HepG2 (cell line): Measurements from ENCODE around the gene SELENOS. TPM values are rescaled to one million over a fixed set of nuclear protein-coding genes. Genes with fewer than 3 reads are reported as not detected.
A peak's percentile ranks its signal among the peaks of the same experiment; 100 is the strongest.

Experiments used
- ATAC-seq: fragments of 200-7000 bp; cut with Tn5 transposase; 3 replicates; pipeline ENCODE4 v1.9.1; 2020; ENCODE audit warnings: mild to moderate bottlenecking, moderate library complexity
- BruUV-seq: library from RNA; stranded (reverse); fragments of 400-500 nt; replicated peaks from 2 replicates; lab custom pipeline; 2021; lab: Mats Ljungman, UMichigan
- CTCF ChIA-PET: fragments of 300-600 bp; formaldehyde crosslinking; extraction: SDS; loops from one replicate; lab custom pipeline; 2021; ENCODE audit warnings: low total read pairs, inconsistent platforms, low intra/inter-chr PET ratio; lab: Yijun Ruan, JAX
- POLR2A ChIA-PET: fragments of 350-600 bp; sonication (Branson Sonifier 250); formaldehyde crosslinking; loops from one replicate; lab custom pipeline; 2020; ENCODE audit warnings: antibody characterized with exemption, inconsistent platforms; lab: Yijun Ruan, JAX
- DNase-seq: peaks from one replicate; pipeline ENCODE4 v3.0.0-alpha.2; 2015; ENCODE audit warnings: low spot score
- FAIRE-seq: peaks from 3 replicates; lab custom pipeline; 2011; peaks lifted over from hg19 to GRCh38; lab: Jason Lieb, UNC
- H2AFZ ChIP-seq: one replicate; pipeline ENCODE4 v1.6.1; 2011; ENCODE audit warnings: low read length, inconsistent platforms
- H3K27ac ChIP-seq: fragments of 300-600 bp; 3 replicates; pipeline ENCODE4 v1.8.0; 2011; ENCODE audit warnings: mixed run types, mild to moderate bottlenecking, mixed read lengths, low read length, inconsistent platforms; ENCODE audit not compliant: insufficient read depth; ENCODE audit errors: extremely low read length
- H3K27me3 ChIP-seq, 2 experiments: fragments of 200-600 bp in 1 of 2; 2 replicates in 1 of 2; 3 replicates in 1 of 2; pipeline versions ENCODE4 v1.6.0 to v1.8.0; 2011; ENCODE audit warnings: low read length in 2 of 2, mild to moderate bottlenecking in 2 of 2, moderate library complexity in 2 of 2, inconsistent platforms in 1 of 2; ENCODE audit not compliant: insufficient read depth in 2 of 2, control insufficient read depth in 1 of 2
- H3K36me3 ChIP-seq, 2 experiments: fragments of 200-600 bp in 1 of 2; replicated peaks in 1 of 2; 2 replicates in 1 of 2; 3 replicates in 1 of 2; pipeline versions ENCODE4 v1.5.1 to v1.8.0; 2011; ENCODE audit warnings: low read length in 2 of 2, inconsistent platforms in 1 of 2; ENCODE audit not compliant: insufficient read depth in 2 of 2, control insufficient read depth in 1 of 2
- H3K4me1 ChIP-seq: 2 replicates; pipeline ENCODE4 v1.5.1; 2012; ENCODE audit warnings: low read length, inconsistent platforms; ENCODE audit not compliant: insufficient read depth
- H3K4me2 ChIP-seq: 2 replicates; pipeline ENCODE4 v1.6.0; 2011; ENCODE audit warnings: low read depth, low read length, inconsistent platforms
- H3K4me3 ChIP-seq, 3 experiments: fragments of 200-600 bp in 1 of 3; sonication (generic), shearing (Covaris generic) in 1 of 3; replicated peaks in 1 of 3; 2 replicates each; pipeline ENCODE4 v1.5.1; 2011 to 2016; ENCODE audit warnings: low read length in 3 of 3, inconsistent platforms in 2 of 3, low read depth in 2 of 3, mild to moderate bottlenecking in 2 of 3, control low read depth in 1 of 3, mixed read lengths in 1 of 3; ENCODE audit not compliant: insufficient read depth in 1 of 3
- H3K79me2 ChIP-seq: one replicate; pipeline ENCODE4 v1.6.1; 2011; ENCODE audit warnings: low read length, inconsistent platforms; ENCODE audit not compliant: insufficient read depth
- H3K9ac ChIP-seq: 2 replicates; pipeline ENCODE4 v1.6.0; 2011; ENCODE audit warnings: mild to moderate bottlenecking, low read depth, low read length, inconsistent platforms; ENCODE audit not compliant: insufficient read depth
- H3K9me3 ChIP-seq: 2 replicates; pipeline ENCODE4 v1.5.1; 2012; ENCODE audit warnings: mild to moderate bottlenecking, low read length
- H4K20me1 ChIP-seq: 2 replicates; pipeline ENCODE4 v1.6.0; 2011; ENCODE audit warnings: inconsistent platforms, mild to moderate bottlenecking, low read length, moderate library complexity; ENCODE audit not compliant: insufficient read depth
- BRD4 ChIP-seq: sonication (generic); formaldehyde crosslinking; IDR thresholded peaks from 2 replicates; pipeline ENCODE4 v1.4.0; 2020; ENCODE audit warnings: missing genetic modification reagents
- CREM ChIP-seq, 2 experiments: sonication (generic) in 1 of 2; formaldehyde crosslinking in 1 of 2; IDR thresholded peaks; 2 replicates each; pipeline versions ENCODE4 v1.4.0 to v1.6.1; 2016 to 2020; ENCODE audit warnings: antibody characterized with exemption in 1 of 2, mild to moderate bottlenecking in 1 of 2, missing genetic modification reagents in 1 of 2
- FOXM1 ChIP-seq: sonication (generic); formaldehyde crosslinking; IDR thresholded peaks from 2 replicates; pipeline ENCODE4 v1.5.0; 2020; ENCODE audit warnings: missing genetic modification reagents
- HNRNPUL1 ChIP-seq: fragments of 200-400 bp; formaldehyde crosslinking; IDR thresholded peaks from 2 replicates; pipeline ENCODE4 v1.6.1; 2017; ENCODE audit warnings: low read depth, mild to moderate bottlenecking, low read length, moderate library complexity
- RBM22 ChIP-seq: fragments of 200-400 bp; formaldehyde crosslinking; optimal IDR thresholded peaks from 2 replicates; pipeline ENCODE3; 2017; ENCODE audit warnings: mild to moderate bottlenecking, low read length, moderate library complexity
- RFX1 ChIP-seq: fragments of 450-650 bp; IDR thresholded peaks from 2 replicates; pipeline ENCODE4 v1.6.1; 2017
- TEAD2 ChIP-seq: sonication (generic); formaldehyde crosslinking; IDR thresholded peaks from 2 replicates; pipeline ENCODE4 v1.9.0; 2021; ENCODE audit warnings: missing genetic modification reagents
- ZBTB44 ChIP-seq: sonication (generic); formaldehyde crosslinking; IDR thresholded peaks from 2 replicates; pipeline ENCODE4 v1.4.0; 2020; ENCODE audit warnings: missing genetic modification reagents
- ZNF670 ChIP-seq: sonication (generic); formaldehyde crosslinking; IDR thresholded peaks from 2 replicates; pipeline ENCODE4 v1.8.0; 2022; ENCODE audit warnings: mild to moderate bottlenecking, missing genetic modification reagents, borderline replicate concordance
- ZNF773 ChIP-seq: sonication (generic); formaldehyde crosslinking; IDR thresholded peaks from 2 replicates; pipeline ENCODE4 v1.4.0; 2020; ENCODE audit warnings: missing genetic modification reagents, borderline replicate concordance
- ZNF841 ChIP-seq: sonication (generic); formaldehyde crosslinking; IDR thresholded peaks from 2 replicates; pipeline ENCODE4 v1.8.1; 2023; ENCODE audit warnings: missing genetic modification reagents, borderline replicate concordance
- ZSCAN21 ChIP-seq: sonication (generic); formaldehyde crosslinking; IDR thresholded peaks from 2 replicates; pipeline ENCODE4 v1.8.0; 2022; ENCODE audit warnings: mild to moderate bottlenecking, missing genetic modification reagents, moderate library complexity, borderline replicate concordance
- WGBS: methylation state at CpG from one replicate; pipeline ENCODE4 v1.1.6; 2017; ENCODE audit warnings: low lambda C conversion rate; 5-methylcytosine and 5-hydroxymethylcytosine counted together
- in situ Hi-C: cut with HindIII; loops from 2 replicates; pipeline ENCODE4 v1.10.0; 2017; ENCODE audit warnings: low pct_unique_long_range_greater_than_20kb; ENCODE audit not compliant: extremely low pct_ligation_motif_present
- intact Hi-C: fragments of 100-400 bp; cut with micrococcal nuclease; formaldehyde crosslinking; loops from one replicate; pipeline ENCODE4 v1.10.0; 2022; ENCODE audit not compliant: unreplicated experiment
- polyA plus RNA-seq, 8 experiments: library from polyadenylated mRNA; depleted of rRNA in 3 of 8; stranded (reverse) in 7 of 8; unstranded in 1 of 8; fragments of >200 nt; fragmentation: Illumina TruSeq in 4 of 8; extraction: Trizol in 4 of 8; gene quantifications; 2 replicates each; pipeline versions ENCODE4 v1.2.1 to v1.2.3, GENCODE V29; 2011 to 2016; ENCODE audit warnings: low read depth in 4 of 8, missing spikeins in 1 of 8, mixed read lengths in 1 of 8; ENCODE audit not compliant: insufficient read depth in 1 of 8
- total RNA-seq, 5 experiments: library from RNA; depleted of rRNA; stranded (reverse); fragments of >200 nt; fragmentation: Illumina TruSeq; extraction: Trizol; gene quantifications; 2 replicates each; pipeline ENCODE4 v1.2.3, GENCODE V29; 2016; ENCODE audit warnings: low read depth in 1 of 5
- TF ChIP-seq, protein P1 (sequence below): sonication (generic); formaldehyde crosslinking; IDR thresholded peaks from 2 replicates; pipeline ENCODE4 v1.5.0; 2020; ENCODE audit warnings: mild to moderate bottlenecking, missing genetic modification reagents

The SELENOS gene
- total and polyA plus RNA-seq, 2 of the 13 experiments (the other 11 are each of a cell fraction or from before 2014, with no cell fraction given): 63.0 to 66.1 TPM

- Histone ChIP-seq H3K27me3 (no peaks in the 10 kb centered on the region), H3K4me2 (no peak overlapping the region)
- BruUV-seq: no TSS peak
- TF ChIP-seq RBM22: peak; percentile 75
- no peak for TF ChIP-seq CREM (IDR thresholded peaks at IDR 0.05)
- TF ChIP-seq CREM (CRISPR knock-in tag; IDR thresholded peaks at IDR 0.05): no peak
- TF ChIP-seq ZNF773: no peak
- TF ChIP-seq, all 625 proteins: peak for 1
- H3K79me2 ChIP-seq: no peaks in the 10 kb centered on the region
- no peak for FAIRE-seq
- in situ Hi-C loops: no loop called here
- POLR2A ChIA-PET: interaction anchor here (0.7 kb wide), 1 partner anchor 8 kb away, joined by 3 read pairs; the partner anchor contains the start of gene SNRPA1
- intact Hi-C loops: no loop called here
- 98% methylated on average over 2 of the region's 4 CpGs for WGBS
- H3K4me1 ChIP-seq: 0 out of 2 replicates have a peak, but pooled peaks cover 6% of the 10 kb centered on the region
- H3K27ac ChIP-seq: no peak overlapping the region
- no peak overlapping the region for H3K4me3 ChIP-seq
- H3K36me3 ChIP-seq: peaks cover 1 to 7% of the 10 kb centered on the region in 2 experiments; a peak in 3 of 5 replicates
- no peak overlapping the region for H3K9ac ChIP-seq
- H4K20me1 ChIP-seq: no peaks in the 10 kb centered on the region
- H2AFZ ChIP-seq: no peak overlapping the region
- ATAC-seq: no peak
- no peak for DNase-seq
- H3K9me3 ChIP-seq: no peaks in the 10 kb centered on the region
- CTCF ChIA-PET: no interaction called here
These were observed 26.1 kb upstream of the SELENOS start for GRCh38 chr15:101303408-101303807.

DNA sequence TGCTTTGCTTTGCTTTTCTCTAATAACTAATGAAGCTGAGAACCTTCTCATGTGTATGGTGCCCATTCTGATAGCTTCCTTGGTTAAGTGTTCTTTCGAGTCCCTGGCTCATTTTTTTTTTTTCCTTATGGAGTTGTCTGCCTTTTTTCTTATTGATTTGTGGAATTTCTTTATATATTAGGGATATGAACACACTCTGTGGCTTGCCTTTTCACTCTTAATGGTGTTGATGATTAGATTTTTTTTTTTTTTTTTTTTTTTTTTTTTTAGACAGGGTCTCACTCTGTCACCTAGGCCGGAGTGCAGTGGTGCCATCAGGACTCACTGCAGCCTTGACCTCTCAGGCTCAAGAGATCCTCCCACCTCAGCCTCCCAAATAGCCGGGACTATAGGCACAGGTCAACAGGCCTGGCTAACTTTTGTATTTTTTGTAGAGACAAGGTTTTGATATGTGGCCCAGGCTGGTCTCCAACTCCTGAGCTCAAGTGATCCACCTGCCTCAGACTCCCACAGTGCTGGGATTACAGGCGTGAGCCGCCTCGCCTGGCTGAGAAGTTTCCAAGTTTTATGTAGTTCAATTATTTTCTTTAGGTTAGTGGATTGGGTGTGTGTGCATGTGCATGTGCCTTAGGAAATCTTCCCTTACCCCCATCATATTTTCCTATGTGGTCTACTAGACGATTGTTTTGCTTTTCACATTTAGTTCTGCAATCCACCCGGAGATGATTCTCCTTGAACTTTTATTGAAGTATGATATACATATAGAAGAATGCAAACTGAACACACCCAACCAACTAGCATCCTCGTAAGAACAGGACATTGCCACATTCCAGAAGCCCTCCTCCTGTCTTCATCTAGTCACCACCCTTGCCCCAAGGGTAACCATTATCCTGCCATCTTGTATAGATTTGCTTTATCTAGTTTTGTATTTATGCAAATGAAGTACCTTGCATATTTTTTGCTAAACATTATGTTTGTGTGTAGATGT is 19.4 kb upstream of the SELENOS start:
- H2AFZ ChIP-seq: no peak overlapping the region
- intact Hi-C loops (no loop called here), in situ Hi-C loops (loop anchor here (10.0 kb wide), 1 partner anchor 198 kb away; no protein-coding TSS in a partner anchor)
- WGBS: 70% methylated on average over 9 of the region's 9 CpGs
- H3K4me1 ChIP-seq: peaks cover 37% of the 10 kb centered on the region
- no peaks in the 10 kb centered on the region for H3K9me3 ChIP-seq
- H3K27me3 ChIP-seq: no peaks in the 10 kb centered on the region; a peak in 1 of 5 replicates
- peak overlapping the region; percentile 95 for H3K9ac ChIP-seq
- H3K36me3 ChIP-seq: peaks cover 0 to 2% of the 10 kb centered on the region in 2 experiments; a peak in 1 of 5 replicates
- H4K20me1 ChIP-seq: peaks cover 19% of the 10 kb centered on the region
- peak overlapping the region; percentile 85 for H3K27ac ChIP-seq
- ATAC-seq (no peak), FAIRE-seq (no peak), DNase-seq (no peak)
- no TSS peak for BruUV-seq
- POLR2A ChIA-PET: interaction anchor here (1.7 to 2.0 kb wide), 2 partner anchors 8 to 20 kb away, joined by 3 to 5 read pairs; no protein-coding TSS in a partner anchor
- H3K4me2 ChIP-seq: peak overlapping the region; percentile 89
- CTCF ChIA-PET: no interaction called here
- peaks cover 44% of the 10 kb centered on the region for H3K79me2 ChIP-seq
- peak overlapping the region; percentile 66 to 90 (median 77) for H3K4me3 ChIP-seq
- TF ChIP-seq ZNF841: no peak
- no peak for TF ChIP-seq HNRNPUL1
- TF ChIP-seq ZNF670 (CRISPR knock-in tag): no peak
- TF ChIP-seq RFX1: no peak
- no peak for TF ChIP-seq TEAD2 (CRISPR knock-in tag)
- no peak for TF ChIP-seq ZBTB44
- no peak for TF ChIP-seq ZSCAN21 (CRISPR knock-in tag)
- no peak for TF ChIP-seq BRD4 (CRISPR knock-in tag)
- TF ChIP-seq, protein P1, sequence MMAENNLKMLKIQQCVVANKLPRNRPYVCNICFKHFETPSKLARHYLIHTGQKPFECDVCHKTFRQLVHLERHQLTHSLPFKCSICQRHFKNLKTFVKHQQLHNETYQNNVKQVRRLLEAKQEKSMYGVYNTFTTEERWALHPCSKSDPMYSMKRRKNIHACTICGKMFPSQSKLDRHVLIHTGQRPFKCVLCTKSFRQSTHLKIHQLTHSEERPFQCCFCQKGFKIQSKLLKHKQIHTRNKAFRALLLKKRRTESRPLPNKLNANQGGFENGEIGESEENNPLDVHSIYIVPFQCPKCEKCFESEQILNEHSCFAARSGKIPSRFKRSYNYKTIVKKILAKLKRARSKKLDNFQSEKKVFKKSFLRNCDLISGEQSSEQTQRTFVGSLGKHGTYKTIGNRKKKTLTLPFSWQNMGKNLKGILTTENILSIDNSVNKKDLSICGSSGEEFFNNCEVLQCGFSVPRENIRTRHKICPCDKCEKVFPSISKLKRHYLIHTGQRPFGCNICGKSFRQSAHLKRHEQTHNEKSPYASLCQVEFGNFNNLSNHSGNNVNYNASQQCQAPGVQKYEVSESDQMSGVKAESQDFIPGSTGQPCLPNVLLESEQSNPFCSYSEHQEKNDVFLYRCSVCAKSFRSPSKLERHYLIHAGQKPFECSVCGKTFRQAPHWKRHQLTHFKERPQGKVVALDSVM (CRISPR knock-in tag): peak; percentile 70; the same call in 1 of the 2 replicates
- TF ChIP-seq FOXM1: no peak
